WTC11 (cell line): ENCODE data around the gene PES1. TPM values are rescaled to one million over a fixed set of nuclear protein-coding genes. Genes with fewer than 3 reads are reported as not detected.
A peak's percentile ranks its signal among the peaks of the same experiment; 100 is the strongest.

Experiments
- ATAC-seq: fragments of 200-7000 bp; cut with Tn5 transposase; 2 replicates; pipeline ENCODE4 v1.10.0; 2021; ENCODE audit warnings: mild to moderate bottlenecking, moderate library complexity
- CTCF ChIA-PET: fragments of 300-600 bp; sonication (Branson Sonifier 250); formaldehyde crosslinking; loops from one replicate; lab custom pipeline; 2021; ENCODE audit warnings: antibody characterized with exemption; lab: Charles Lee
- POLR2A ChIA-PET: fragments of 350-600 bp; sonication (Branson Sonifier 250); formaldehyde crosslinking; loops from one replicate; lab custom pipeline; 2021; ENCODE audit warnings: antibody characterized with exemption; lab: Charles Lee
- DNase-seq: peaks from one replicate; pipeline ENCODE4 v3.0.0; 2021; ENCODE audit warnings: low spot score
- H3K27ac Mint-ChIP-seq: 2 replicates; pipeline ENCODE4 v1.8.0; 2021; ENCODE audit warnings: mixed read lengths
- H3K27me3 Mint-ChIP-seq: 2 replicates; pipeline ENCODE4 v1.8.0; 2021; ENCODE audit warnings: low read depth, mild to moderate bottlenecking, moderate library complexity, mixed read lengths
- H3K36me3 Mint-ChIP-seq: 2 replicates; pipeline ENCODE4 v1.8.0; 2021; ENCODE audit warnings: mixed read lengths
- H3K4me1 Mint-ChIP-seq: 2 replicates; pipeline ENCODE4 v1.8.0; 2022; ENCODE audit warnings: mixed read lengths
- H3K4me3 Mint-ChIP-seq: 2 replicates; pipeline ENCODE4 v1.8.0; 2021; ENCODE audit warnings: mild to moderate bottlenecking, moderate library complexity, mixed read lengths
- H3K9me3 Mint-ChIP-seq: 2 replicates; pipeline ENCODE4 v1.8.0; 2021; ENCODE audit warnings: mixed read lengths
- ATF6 ChIP-seq: sonication (generic); formaldehyde crosslinking; IDR thresholded peaks from 2 replicates; pipeline ENCODE4 v1.8.1; 2023; ENCODE audit warnings: mild to moderate bottlenecking, missing genetic modification reagents
- CDX4 ChIP-seq: fragments of 250-450 bp; sonication (Bioruptor Pico); IDR thresholded peaks from 2 replicates; pipeline ENCODE4 v1.9.0; 2021; ENCODE audit warnings: moderate library complexity, mild to moderate bottlenecking, inconsistent platforms, borderline replicate concordance
- ESRRA ChIP-seq: sonication (generic); formaldehyde crosslinking; IDR thresholded peaks from 2 replicates; pipeline ENCODE4 v1.8.1; 2022; ENCODE audit warnings: mild to moderate bottlenecking, missing genetic modification reagents, borderline replicate concordance
- ETV6 ChIP-seq: sonication (generic); formaldehyde crosslinking; IDR thresholded peaks from 2 replicates; pipeline ENCODE4 v1.8.1; 2022; ENCODE audit warnings: mild to moderate bottlenecking, missing genetic modification reagents
- FOXJ3 ChIP-seq: sonication (generic); formaldehyde crosslinking; IDR thresholded peaks from 2 replicates; pipeline ENCODE4 v1.9.0; 2021; ENCODE audit warnings: missing genetic modification reagents, mild to moderate bottlenecking, borderline replicate concordance
- GRHL2 ChIP-seq: fragments of 250-450 bp; sonication (Bioruptor Pico); IDR thresholded peaks from 2 replicates; pipeline ENCODE4 v1.8.0; 2022; ENCODE audit warnings: mild to moderate bottlenecking, moderate library complexity; ENCODE audit not compliant: insufficient replicate concordance, severe bottlenecking
- PRRX2 ChIP-seq: fragments of 250-450 bp; sonication (Bioruptor Pico); IDR thresholded peaks from 2 replicates; pipeline ENCODE4 v1.8.0; 2021; ENCODE audit warnings: mild to moderate bottlenecking
- SMAD3 ChIP-seq: sonication (generic); formaldehyde crosslinking; IDR thresholded peaks from 2 replicates; pipeline ENCODE4 v1.8.0; 2022; ENCODE audit warnings: missing genetic modification reagents, mild to moderate bottlenecking, borderline replicate concordance
- TCF7 ChIP-seq: sonication (generic); formaldehyde crosslinking; IDR thresholded peaks from 2 replicates; pipeline ENCODE4 v1.8.0; 2022; ENCODE audit warnings: mild to moderate bottlenecking, low read depth, missing genetic modification reagents, moderate library complexity
- TEAD4 ChIP-seq: sonication (generic); formaldehyde crosslinking; IDR thresholded peaks from 2 replicates; pipeline ENCODE4 v1.8.0; 2022; ENCODE audit warnings: mild to moderate bottlenecking, missing genetic modification reagents
- USF1 ChIP-seq: sonication (generic); formaldehyde crosslinking; IDR thresholded peaks from 2 replicates; pipeline ENCODE4 v1.8.0; 2022; ENCODE audit warnings: mild to moderate bottlenecking, missing genetic modification reagents
- ZMAT4 ChIP-seq: fragments of 250-450 bp; sonication (Bioruptor Pico); IDR thresholded peaks from 2 replicates; pipeline ENCODE4 v1.9.0; 2021; ENCODE audit warnings: mild to moderate bottlenecking
- ZNF121 ChIP-seq: sonication (generic); formaldehyde crosslinking; IDR thresholded peaks from 2 replicates; pipeline ENCODE4 v1.8.0; 2023; ENCODE audit warnings: missing genetic modification reagents
- ZNF671 ChIP-seq: fragments of 250-450 bp; sonication (Bioruptor Pico); IDR thresholded peaks from 2 replicates; pipeline ENCODE4 v1.8.0; 2021; ENCODE audit warnings: mild to moderate bottlenecking
- total RNA-seq: library from RNA; stranded (reverse); gene quantifications from 3 replicates; pipeline ENCODE4 v1.2.3, GENCODE V29; 2021
- TF ChIP-seq, protein P1 (sequence below): sonication (generic); formaldehyde crosslinking; IDR thresholded peaks from 2 replicates; pipeline ENCODE4 v1.8.0; 2023; ENCODE audit warnings: missing genetic modification reagents
- TF ChIP-seq, protein P2 (sequence below): sonication (generic); formaldehyde crosslinking; IDR thresholded peaks from 2 replicates; pipeline ENCODE4 v1.8.1; 2023; ENCODE audit warnings: mild to moderate bottlenecking, missing genetic modification reagents, moderate library complexity
- TF ChIP-seq, protein P3 (sequence below): sonication (generic); formaldehyde crosslinking; IDR thresholded peaks from 2 replicates; pipeline ENCODE4 v1.8.0; 2022; ENCODE audit warnings: mild to moderate bottlenecking, missing genetic modification reagents

PES1 gene
- total RNA-seq, 1 experiment from 2014 or later: 128 TPM

DNA sequence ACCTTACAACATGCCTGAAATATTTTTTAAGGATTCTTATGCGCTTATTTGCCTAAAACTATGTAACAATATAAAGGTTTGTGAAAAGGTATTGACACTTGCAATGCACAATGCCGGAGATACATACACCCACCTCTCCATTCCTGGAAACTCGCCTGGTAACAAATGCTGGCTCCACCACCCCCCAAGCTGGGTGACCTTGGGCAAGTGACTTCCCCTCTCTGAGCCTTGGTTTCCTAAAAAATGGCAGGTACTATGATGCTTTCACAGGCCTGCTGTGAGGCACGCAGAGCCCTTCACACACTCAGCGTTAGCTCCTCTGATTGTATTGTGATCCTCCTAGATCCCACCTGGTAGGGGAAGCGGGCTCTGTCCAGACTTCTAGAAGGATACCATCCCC, 19.5 kb downstream of the PES1 start:
- POLR2A ChIA-PET: no interaction called here
- no peak for ATAC-seq
- peaks cover 21% of the 10 kb centered on the region for H3K4me1 Mint-ChIP-seq
- no peak overlapping the region for H3K27ac Mint-ChIP-seq
- no peaks in the 10 kb centered on the region for H3K9me3 Mint-ChIP-seq
- no peak overlapping the region for H3K4me3 Mint-ChIP-seq
- H3K27me3 Mint-ChIP-seq: no peaks in the 10 kb centered on the region
- H3K36me3 Mint-ChIP-seq: peaks cover 11% of the 10 kb centered on the region
- no peak for DNase-seq
- CTCF ChIA-PET: interaction anchor here (0.5 to 1.8 kb wide), 5 partner anchors 10 to 532 kb away, joined by 3 to 7 read pairs (median 4); no protein-coding TSS in a partner anchor
- TF ChIP-seq PRRX2 (no peak), CDX4 (CRISPR knock-in tag) (no peak), TEAD4 (CRISPR knock-in tag) (no peak), ZMAT4 (CRISPR knock-in tag) (no peak), ETV6 (CRISPR knock-in tag) (no peak), GRHL2 (CRISPR knock-in tag) (no peak), FOXJ3 (CRISPR knock-in tag) (no peak), USF1 (CRISPR knock-in tag) (no peak), TCF7 (CRISPR knock-in tag) (no peak), ATF6 (CRISPR knock-in tag) (no peak), ZNF671 (CRISPR knock-in tag) (no peak)
- TF ChIP-seq, protein P1, sequence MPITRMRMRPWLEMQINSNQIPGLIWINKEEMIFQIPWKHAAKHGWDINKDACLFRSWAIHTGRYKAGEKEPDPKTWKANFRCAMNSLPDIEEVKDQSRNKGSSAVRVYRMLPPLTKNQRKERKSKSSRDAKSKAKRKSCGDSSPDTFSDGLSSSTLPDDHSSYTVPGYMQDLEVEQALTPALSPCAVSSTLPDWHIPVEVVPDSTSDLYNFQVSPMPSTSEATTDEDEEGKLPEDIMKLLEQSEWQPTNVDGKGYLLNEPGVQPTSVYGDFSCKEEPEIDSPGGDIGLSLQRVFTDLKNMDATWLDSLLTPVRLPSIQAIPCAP (CRISPR knock-in tag): no peak

GRCh38 chr22:30569674-30570202, 22.0 kb downstream of the PES1 start:
- Mint-ChIP-seq H3K27me3 (no peaks in the 10 kb centered on the region; the same call in 1 of the 2 replicates), H3K4me1 (peaks cover 25% of the 10 kb centered on the region), H3K27ac (no peak overlapping the region), H3K4me3 (no peak overlapping the region), H3K36me3 (no peaks in the 10 kb centered on the region), H3K9me3 (no peaks in the 10 kb centered on the region)
- POLR2A ChIA-PET: no interaction called here
- TF ChIP-seq ZNF121 (CRISPR knock-in tag) (peak; percentile 53; the same call in 1 of the 2 replicates), ZMAT4 (CRISPR knock-in tag) (no peak), SMAD3 (no peak), ESRRA (CRISPR knock-in tag) (no peak)
- ATAC-seq (no peak), DNase-seq (no peak)
- CTCF ChIA-PET: interaction anchor here (2.9 kb wide), 1 partner anchor 15 kb away, joined by 9 read pairs; no protein-coding TSS in a partner anchor

DNA sequence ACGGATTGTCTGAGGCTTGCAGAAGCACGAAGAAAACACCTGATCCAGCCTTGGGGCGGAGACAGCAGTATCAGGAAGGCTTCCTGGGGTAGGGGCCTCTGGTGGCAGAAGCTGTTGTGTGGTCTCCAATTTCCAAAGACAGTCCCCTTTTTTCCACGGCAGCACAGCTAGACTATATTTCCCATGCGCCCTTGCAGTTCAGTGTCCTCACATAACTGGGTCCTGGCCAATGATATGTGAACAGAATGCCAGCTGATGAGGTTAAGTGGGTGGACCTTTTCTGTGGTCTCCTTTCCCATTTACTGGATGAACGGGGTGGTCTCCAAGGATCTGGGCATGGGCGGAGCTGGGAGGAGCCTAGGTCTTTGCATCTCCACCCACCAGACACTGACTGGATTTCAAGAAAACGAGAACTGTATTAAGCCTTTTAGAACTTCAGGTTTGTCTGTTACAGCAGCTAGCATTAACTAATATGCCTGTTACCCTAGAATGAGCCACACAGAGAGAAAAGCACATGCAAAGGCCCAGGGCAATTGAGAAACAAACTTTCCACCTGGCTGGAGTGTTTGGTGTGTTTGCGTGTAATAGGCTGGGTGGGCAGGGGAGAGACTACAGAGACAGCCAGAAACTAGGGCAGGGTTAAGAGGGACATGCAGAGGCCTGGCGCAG, 23.4 kb downstream of the PES1 start:
- Mint-ChIP-seq H3K4me1 (peaks cover 27% of the 10 kb centered on the region), H3K9me3 (no peaks in the 10 kb centered on the region), H3K27ac (no peak overlapping the region; the same call in none of the 2 replicates), H3K27me3 (no peaks in the 10 kb centered on the region; the same call in none of the 2 replicates), H3K36me3 (no peaks in the 10 kb centered on the region), H3K4me3 (no peak overlapping the region)
- ChIA-PET POLR2A (no interaction called here), CTCF (interaction anchor here (0.8 to 2.9 kb wide), 7 partner anchors 11 to 124 kb away, joined by 3 to 10 read pairs (median 8); partner anchors contain the start of gene TCN2)
- TF ChIP-seq, protein P2, sequence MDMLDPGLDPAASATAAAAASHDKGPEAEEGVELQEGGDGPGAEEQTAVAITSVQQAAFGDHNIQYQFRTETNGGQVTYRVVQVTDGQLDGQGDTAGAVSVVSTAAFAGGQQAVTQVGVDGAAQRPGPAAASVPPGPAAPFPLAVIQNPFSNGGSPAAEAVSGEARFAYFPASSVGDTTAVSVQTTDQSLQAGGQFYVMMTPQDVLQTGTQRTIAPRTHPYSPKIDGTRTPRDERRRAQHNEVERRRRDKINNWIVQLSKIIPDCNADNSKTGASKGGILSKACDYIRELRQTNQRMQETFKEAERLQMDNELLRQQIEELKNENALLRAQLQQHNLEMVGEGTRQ (CRISPR knock-in tag): peak; percentile 51; the same call in 1 of the 2 replicates
- TF ChIP-seq, protein P3, sequence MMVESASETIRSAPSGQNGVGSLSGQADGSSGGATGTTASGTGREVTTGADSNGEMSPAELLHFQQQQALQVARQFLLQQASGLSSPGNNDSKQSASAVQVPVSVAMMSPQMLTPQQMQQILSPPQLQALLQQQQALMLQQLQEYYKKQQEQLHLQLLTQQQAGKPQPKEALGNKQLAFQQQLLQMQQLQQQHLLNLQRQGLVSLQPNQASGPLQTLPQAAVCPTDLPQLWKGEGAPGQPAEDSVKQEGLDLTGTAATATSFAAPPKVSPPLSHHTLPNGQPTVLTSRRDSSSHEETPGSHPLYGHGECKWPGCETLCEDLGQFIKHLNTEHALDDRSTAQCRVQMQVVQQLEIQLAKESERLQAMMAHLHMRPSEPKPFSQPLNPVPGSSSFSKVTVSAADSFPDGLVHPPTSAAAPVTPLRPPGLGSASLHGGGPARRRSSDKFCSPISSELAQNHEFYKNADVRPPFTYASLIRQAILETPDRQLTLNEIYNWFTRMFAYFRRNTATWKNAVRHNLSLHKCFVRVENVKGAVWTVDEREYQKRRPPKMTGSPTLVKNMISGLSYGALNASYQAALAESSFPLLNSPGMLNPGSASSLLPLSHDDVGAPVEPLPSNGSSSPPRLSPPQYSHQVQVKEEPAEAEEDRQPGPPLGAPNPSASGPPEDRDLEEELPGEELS (CRISPR knock-in tag): no peak
- 0 out of 2 replicates have a peak, but pooled peaks have one; percentile 50 for TF ChIP-seq USF1 (CRISPR knock-in tag)
- TF ChIP-seq ZNF121 (CRISPR knock-in tag): no peak
- TF ChIP-seq SMAD3: no peak
- DNase-seq: peak; percentile 46
- peak; percentile 82 for ATAC-seq
